Activated T-cell treated with anti-CD3 and anti-CD28 coated beads for 4 hours (primary cell): ENCODE results near the gene CTPS2.
A peak's percentile ranks its signal among the peaks of the same experiment; 100 is the strongest.

Experiments used
- DNase-seq: peaks from one replicate; pipeline ENCODE4 v3.0.0-alpha.2; 2020

CTPS2 gene

DNA sequence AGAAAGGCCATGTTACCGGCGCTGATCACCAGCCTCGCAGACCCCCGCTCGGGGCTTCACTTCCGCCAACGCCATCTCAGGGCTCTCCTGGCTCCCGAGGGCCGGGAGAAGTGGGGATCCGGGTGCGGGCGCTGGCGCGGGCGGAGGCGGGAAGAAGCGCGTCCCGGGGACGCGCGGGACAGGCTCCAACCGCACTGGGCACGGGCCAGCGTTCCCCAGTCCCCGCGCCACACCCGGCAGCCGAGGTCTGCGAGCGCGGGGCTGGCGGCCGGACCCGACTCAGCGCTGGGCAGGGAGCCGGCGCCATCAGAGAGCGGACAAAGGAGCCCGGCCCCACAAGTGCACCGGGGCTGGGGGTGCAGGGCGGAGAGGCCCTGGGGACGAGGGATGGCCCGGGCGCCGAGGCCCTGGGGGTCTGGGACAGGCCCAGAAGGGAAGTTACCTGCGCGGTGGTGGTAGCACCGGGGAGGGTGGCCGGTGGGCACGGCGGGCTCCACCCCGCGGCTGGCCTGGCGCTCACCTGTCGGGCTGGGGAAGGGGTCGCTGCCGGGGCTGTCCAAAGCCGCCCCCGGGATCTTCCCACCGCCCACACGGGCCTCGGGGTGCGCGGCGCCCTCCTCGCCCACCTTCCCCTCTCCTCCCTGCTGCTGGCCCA, 449 bp downstream of the CTPS2 start:
- no peak for DNase-seq

DNA sequence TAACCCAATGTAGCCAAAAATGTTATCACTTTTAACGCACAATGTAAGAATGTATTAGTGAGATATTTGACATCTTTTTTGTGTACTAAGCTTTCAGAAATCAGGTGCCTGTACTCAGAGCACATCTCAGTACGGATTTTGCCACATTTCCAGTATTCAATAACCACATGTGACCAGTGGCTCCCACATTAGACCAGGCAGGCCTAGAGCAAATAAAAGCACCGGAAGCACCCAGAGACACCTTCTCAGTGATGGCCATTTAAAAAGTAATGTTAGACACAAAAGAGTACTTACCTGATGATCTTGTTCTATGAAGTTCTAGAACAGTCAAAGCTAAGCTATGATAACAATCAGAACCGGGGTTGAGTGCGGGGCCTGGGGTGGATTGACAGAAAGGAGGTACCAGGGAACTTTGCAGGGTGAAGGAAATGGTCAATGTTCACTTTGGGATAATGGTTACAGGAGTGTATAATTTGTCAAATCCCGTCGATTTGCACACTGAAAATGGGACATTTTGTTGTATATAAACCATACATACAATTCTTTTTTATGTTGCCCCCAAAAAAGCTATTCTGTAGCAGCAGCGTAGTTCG, 1.2 kb downstream of the CTPS2 start:
- no peak for DNase-seq

- DNase-seq: no peak
These were observed 4.5 kb downstream of the CTPS2 start for GRCh38 chrX:16708016-16708415.

GRCh38 chrX:16705370-16705769, 7.1 kb downstream of the CTPS2 start:
- no peak for DNase-seq

- DNase-seq: no peak
These were observed 9.5 kb downstream of the CTPS2 start for GRCh38 chrX:16702700-16703599.

DNA sequence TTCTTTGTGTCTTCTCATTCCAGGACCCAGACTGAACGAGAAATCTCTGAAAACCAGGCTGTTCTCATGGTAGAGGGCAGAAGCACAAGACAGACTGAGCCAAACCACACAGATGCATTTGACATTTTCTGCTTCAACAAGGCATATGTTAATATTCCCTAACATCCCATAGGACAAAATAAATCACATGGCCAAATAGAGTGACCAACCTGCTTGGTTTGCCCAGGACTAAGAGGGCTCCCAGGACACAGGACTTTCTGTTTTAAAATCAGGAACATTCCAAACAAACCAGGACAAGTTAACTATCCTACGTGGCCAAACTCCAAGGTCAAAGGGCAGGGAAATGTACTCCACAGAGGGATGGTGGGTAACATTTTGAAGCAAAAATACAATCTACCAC, 11.7 kb downstream of the CTPS2 start:
- no peak for DNase-seq

- no peak for DNase-seq
These were observed 13.1 kb downstream of the CTPS2 start for GRCh38 chrX:16699389-16699788.

DNA sequence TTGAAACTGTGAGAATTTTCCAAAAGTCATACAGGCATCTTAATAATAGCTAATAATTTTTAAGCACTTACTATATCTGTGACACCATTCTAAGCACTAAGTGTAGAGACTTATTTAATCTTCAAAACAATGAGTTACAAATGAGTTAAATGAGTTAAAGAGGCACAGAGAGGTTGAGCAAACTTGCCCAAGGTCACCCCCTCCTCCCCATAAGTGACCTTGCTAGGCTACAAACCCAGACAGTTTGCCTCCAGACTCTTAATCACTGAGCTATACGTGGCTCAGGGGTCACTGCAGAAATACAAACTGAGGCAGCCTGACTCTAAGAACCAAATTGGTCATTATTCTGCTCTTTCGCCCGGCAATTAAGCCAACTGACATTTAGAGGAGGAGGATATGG, 15.5 kb downstream of the CTPS2 start:
- DNase-seq: no peak

DNA sequence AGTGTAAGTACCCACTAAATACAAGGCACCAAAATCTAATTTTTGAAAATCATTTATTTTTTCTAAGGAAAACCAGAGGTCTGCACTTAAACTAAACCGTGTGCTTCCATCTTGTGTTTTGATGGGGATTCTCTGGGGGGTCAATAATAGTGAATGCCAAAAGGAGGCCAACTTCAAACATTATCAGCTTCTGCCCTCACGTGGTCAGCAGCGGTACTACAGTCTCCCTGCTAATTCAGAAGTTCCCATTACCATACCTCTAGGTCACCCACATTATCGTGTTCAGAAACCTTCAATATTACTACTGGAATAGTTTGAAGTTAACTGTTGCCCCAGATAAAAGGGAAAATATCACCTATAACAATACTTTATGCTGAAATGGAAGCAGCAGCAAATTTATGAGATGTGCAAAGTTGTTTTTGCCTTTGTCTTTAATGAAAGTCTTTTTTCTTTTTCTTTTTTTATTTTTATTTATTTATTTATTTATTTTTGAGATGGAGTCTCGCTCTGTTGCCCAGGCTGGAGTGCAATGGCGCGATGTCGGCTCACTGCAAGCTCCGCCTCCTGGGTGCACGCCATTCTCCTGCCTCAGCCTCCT, 17.3 kb downstream of the CTPS2 start:
- DNase-seq: peak; percentile 44

GRCh38 chrX:16687514-16687913, 25.0 kb downstream of the CTPS2 start:
- DNase-seq: no peak

DNA sequence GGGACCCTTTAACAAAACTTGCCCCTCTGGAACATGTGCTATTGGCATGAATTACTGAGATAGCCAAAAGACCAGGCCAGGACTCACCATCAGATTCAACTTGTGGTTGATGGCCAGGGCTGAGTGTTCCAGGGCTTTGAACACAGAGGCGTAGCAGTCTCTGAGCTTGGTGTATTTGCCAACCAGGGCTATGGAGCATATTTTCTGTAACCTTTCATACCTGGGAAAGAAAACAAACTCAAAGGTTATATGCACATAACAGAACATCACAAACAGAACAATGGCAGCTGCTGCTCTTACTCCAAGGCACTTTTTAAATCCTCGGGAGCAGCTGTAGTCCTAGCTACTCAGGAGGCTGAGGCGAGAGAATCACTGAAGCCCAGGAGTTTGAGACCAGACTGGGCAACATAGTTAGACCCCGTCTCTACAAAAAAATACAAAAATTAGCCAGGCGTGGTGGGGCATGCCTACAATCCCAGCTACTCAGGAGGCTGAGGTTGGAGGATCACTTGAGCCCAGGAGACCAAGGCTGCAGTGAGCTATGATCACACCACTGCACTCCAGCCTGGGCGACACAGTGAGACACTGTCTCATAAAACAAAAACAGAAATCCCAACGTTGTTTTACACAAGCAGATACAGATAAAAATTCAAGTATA, 29.3 kb downstream of the CTPS2 start:
- no peak for DNase-seq

DNA sequence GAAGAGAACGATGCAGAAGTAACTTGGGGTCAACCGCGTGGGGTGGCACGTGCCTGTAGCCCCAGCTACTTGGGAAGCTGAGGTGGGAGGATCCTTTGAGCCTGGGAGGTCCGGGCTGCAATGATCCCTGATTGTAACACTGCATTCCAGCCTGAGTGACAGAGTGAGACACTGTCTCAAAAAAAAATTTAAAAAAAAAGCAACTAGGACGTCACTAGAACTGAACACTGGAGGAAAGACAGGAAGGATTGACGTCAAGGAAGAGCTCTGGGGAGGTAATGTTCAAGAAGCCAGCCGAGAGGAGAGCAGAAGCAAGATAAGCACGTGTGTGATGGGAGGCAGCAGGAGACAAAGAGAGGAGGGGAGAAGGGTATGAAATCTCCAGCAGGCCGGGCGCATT, 33.8 kb downstream of the CTPS2 start:
- DNase-seq: no peak

- no peak for DNase-seq
These were observed 41.5 kb downstream of the CTPS2 start for GRCh38 chrX:16671005-16671404.

- DNase-seq: no peak
These were observed 45.9 kb downstream of the CTPS2 start for GRCh38 chrX:16666541-16666940.

- no peak for DNase-seq
These were observed 47.4 kb downstream of the CTPS2 start for GRCh38 chrX:16665089-16665488.

GRCh38 chrX:16664626-16665025, 47.8 kb downstream of the CTPS2 start:
- no peak for DNase-seq

DNA sequence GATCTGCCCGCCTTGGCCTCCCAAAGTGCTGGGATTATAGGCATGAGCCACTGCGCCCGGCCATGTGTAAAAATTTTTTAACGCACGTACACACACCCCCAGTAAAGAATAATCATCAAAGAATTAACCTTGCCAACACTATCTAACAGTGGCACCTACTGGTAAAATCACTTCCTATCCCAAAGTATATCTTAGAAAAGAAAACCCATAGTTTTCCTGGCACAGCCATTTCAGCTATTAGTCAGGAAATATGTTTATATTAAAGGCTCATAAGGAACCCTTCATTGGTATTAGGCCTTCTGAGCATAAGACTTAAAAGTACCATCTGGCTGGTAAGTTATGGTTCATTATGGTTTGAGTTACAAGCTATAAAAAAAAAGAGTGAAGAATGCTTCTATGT, 48.4 kb downstream of the CTPS2 start:
- DNase-seq: no peak

- DNase-seq: no peak
These were observed 50.1 kb downstream of the CTPS2 start for GRCh38 chrX:16662402-16662801.

DNA sequence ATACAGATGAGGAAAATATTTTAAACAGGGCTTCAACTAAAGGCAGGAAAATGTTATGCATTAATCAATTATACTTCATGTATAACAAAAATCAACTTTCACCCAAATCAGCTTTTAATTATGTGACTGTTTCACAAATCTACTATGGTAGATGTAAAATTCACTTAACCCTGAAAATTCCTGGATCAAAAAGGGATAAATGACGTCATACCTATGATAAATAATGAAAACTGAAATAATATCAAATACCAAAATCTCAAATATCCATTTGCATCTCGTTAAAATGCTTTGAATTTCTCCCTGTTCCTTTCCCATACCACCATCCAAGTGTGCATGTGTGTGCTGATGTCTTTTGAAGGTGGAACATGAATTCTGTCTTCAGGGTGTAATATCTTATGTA, 51.0 kb downstream of the CTPS2 start:
- DNase-seq: no peak

DNA sequence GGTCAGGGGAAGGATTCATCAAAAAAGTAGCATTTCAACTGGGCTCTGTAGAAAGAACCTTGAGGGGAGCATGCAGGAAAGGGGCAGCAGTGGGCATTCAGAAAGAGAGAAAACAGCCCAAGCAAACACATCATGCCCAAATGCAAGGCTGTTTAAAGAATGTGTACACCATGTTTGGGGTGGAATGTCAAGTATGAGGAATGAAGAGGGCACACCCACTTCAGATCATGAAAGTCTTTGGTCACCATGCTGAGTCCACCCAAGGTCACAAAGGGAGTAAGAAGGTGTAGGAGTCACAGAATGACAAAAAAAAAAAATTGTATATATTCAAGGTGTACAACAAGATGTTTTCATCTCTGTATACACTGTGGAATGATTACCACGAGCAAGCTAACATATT, 53.1 kb downstream of the CTPS2 start:
- no peak for DNase-seq

- no peak for DNase-seq
These were observed 54.2 kb downstream of the CTPS2 start for GRCh38 chrX:16658284-16658683.

- no peak for DNase-seq
These were observed 58.4 kb downstream of the CTPS2 start for GRCh38 chrX:16654093-16654492.

GRCh38 chrX:16653424-16653823, 59.0 kb downstream of the CTPS2 start:
- no peak for DNase-seq
